ENCODE data around the gene NAA20.

The NAA20 gene

DNA sequence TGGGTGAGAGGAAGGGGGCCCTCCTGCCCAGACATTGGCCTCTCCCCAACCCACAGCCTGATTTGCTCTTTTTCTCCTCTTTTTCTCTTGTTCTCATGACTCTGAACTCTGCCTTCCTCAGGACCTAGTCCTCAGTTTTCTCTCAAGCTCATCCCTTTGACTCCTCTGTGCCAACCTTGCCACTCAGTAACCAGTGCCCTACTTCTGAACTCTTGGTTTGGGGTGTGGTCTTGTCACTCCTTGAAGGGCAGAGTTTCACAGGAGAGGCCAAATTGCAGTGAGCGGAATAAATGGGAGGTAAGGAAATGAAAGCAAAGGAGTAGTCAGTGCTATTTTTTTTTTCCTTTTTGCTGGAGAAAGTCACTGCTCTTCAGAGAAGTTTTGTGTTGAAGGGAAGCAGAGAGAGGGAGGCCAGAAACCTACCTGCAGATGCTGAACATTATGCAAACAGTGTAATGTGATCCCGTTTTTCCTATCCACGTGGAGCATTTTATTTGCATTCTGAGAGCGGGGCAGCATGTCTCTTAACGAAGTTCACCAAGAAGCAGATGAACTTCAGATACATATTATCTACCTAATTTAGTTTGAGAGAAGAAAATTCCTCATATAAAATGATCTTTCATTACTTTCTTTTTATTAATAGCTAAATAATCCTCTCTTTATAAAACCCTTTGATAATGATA lies 62.1 kb downstream of the NAA20 start:
- DNase-seq, result no peak

Data from stimulated activated naive CD4-positive, alpha-beta T cell treated with Interleukin-2 at 50 U/mL for 16 hours (primary cell).